DND-41 (cell line): ENCODE measurements around the gene SHISA3.

Source experiments
- ATAC-seq: fragments of 200-7000 bp; cut with Tn5 transposase; 3 replicates; pipeline ENCODE4 v1.9.1; 2021; ENCODE audit warnings: low read depth; ENCODE audit not compliant: insufficient read depth
- DNase-seq: peaks from one replicate; pipeline ENCODE4 v3.0.0-alpha.2; 2020
- H2AFZ ChIP-seq: 2 replicates; pipeline ENCODE4 v1.6.0; 2012; ENCODE audit warnings: low read depth, low read length
- H3K27ac ChIP-seq: 2 replicates; pipeline ENCODE4 v1.5.1; 2012; ENCODE audit warnings: low read length, inconsistent platforms
- H3K27me3 ChIP-seq: fragments of 200-600 bp; sonication (generic); 2 replicates; pipeline ENCODE4 v1.6.0; 2012; ENCODE audit warnings: low read length, mild to moderate bottlenecking, inconsistent platforms; ENCODE audit not compliant: insufficient read depth, poor library complexity
- H3K36me3 ChIP-seq: 2 replicates; pipeline ENCODE4 v1.5.1; 2012; ENCODE audit warnings: low read length, inconsistent platforms; ENCODE audit not compliant: insufficient read depth
- H3K4me1 ChIP-seq: 2 replicates; pipeline ENCODE4 v1.5.1; 2012; ENCODE audit warnings: mild to moderate bottlenecking, low read length; ENCODE audit not compliant: insufficient read depth
- H3K4me2 ChIP-seq: 2 replicates; pipeline ENCODE4 v1.6.0; 2012; ENCODE audit warnings: mild to moderate bottlenecking, moderate library complexity, low read length, inconsistent platforms; ENCODE audit not compliant: insufficient read depth
- H3K4me3 ChIP-seq, 2 experiments: fragments of 200-600 bp in 1 of 2; shearing (Covaris generic) in 1 of 2; 2 replicates each; pipeline ENCODE4 v1.5.1; 2012 to 2016; ENCODE audit warnings: inconsistent platforms in 2 of 2, low read length in 2 of 2, mild to moderate bottlenecking in 2 of 2, low read depth in 1 of 2, moderate library complexity in 1 of 2
- H3K79me2 ChIP-seq: 2 replicates; pipeline ENCODE4 v1.6.0; 2012; ENCODE audit warnings: low read length, inconsistent platforms; ENCODE audit not compliant: insufficient read depth
- H3K9ac ChIP-seq: 2 replicates; pipeline ENCODE4 v1.6.0; 2012; ENCODE audit warnings: low read depth, mild to moderate bottlenecking, inconsistent platforms, low read length, moderate library complexity
- H3K9me3 ChIP-seq: 2 replicates; pipeline ENCODE4 v1.5.1; 2012; ENCODE audit warnings: low read length, moderate library complexity, mild to moderate bottlenecking, inconsistent platforms; ENCODE audit not compliant: insufficient read depth, severe bottlenecking
- H4K20me1 ChIP-seq: 2 replicates; pipeline ENCODE4 v1.6.0; 2012; ENCODE audit warnings: low read length; ENCODE audit not compliant: insufficient read depth
- CTCF ChIP-seq: IDR thresholded peaks from 2 replicates; pipeline ENCODE4 v1.5.1; 2012; ENCODE audit warnings: borderline replicate concordance, low read length, moderate library complexity, mild to moderate bottlenecking; ENCODE audit not compliant: poor library complexity, severe bottlenecking; ENCODE audit errors: extremely low read depth
- EZH2 ChIP-seq: IDR thresholded peaks from 3 replicates; pipeline ENCODE4 v1.6.1; 2012; ENCODE audit warnings: borderline replicate concordance, low read depth, mild to moderate bottlenecking, moderate library complexity, low read length, inconsistent platforms; ENCODE audit not compliant: severe bottlenecking

The SHISA3 gene

DNA sequence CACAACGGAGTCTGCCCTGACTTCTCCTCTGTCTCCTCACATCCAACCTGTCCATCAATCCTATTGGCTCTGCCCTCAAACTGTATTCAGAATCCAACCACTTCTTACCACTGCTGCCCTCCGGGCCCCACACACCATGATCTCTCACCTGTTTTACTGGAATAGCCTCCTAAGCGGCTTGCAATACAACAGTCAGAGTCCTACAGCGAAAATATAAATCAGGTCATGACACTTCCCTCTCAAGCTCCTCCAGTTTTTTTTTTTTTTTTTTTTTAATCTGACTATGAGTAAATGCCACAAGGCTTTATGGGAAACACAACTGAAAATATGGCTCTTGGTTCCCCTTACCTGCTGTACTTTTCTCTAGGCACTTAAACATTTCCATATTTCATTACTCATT, 42.8 kb downstream of the SHISA3 start:
- Histone ChIP-seq H3K36me3 (no peaks in the 10 kb centered on the region), H3K4me3 (no peak overlapping the region), H3K9me3 (no peaks in the 10 kb centered on the region), H2AFZ (no peak overlapping the region), H3K4me1 (no peaks in the 10 kb centered on the region), H3K27me3 (no peaks in the 10 kb centered on the region), H3K9ac (no peak overlapping the region), H3K27ac (no peak overlapping the region), H4K20me1 (no peaks in the 10 kb centered on the region), H3K79me2 (no peaks in the 10 kb centered on the region), H3K4me2 (no peak overlapping the region)
- no peak for ATAC-seq
- no peak for DNase-seq
- no peak for TF ChIP-seq CTCF
- TF ChIP-seq EZH2 = no peak

GRCh38 chr4:42442601-42443000, 45.3 kb downstream of the SHISA3 start:
- no peaks in the 10 kb centered on the region for H3K4me1 ChIP-seq
- ATAC-seq = no peak
- no peak overlapping the region for H3K27ac ChIP-seq
- no peak for DNase-seq
- no peaks in the 10 kb centered on the region for H3K36me3 ChIP-seq
- H3K79me2 ChIP-seq = no peaks in the 10 kb centered on the region
- no peak overlapping the region for H3K4me3 ChIP-seq
- no peaks in the 10 kb centered on the region for H3K27me3 ChIP-seq
- no peak overlapping the region for H2AFZ ChIP-seq
- TF ChIP-seq EZH2 (no peak), CTCF (no peak)
- no peak overlapping the region for H3K9ac ChIP-seq
- H3K4me2 ChIP-seq = no peak overlapping the region
- no peaks in the 10 kb centered on the region for H3K9me3 ChIP-seq
- H4K20me1 ChIP-seq = no peaks in the 10 kb centered on the region

- Histone ChIP-seq H3K79me2 (no peaks in the 10 kb centered on the region), H4K20me1 (no peaks in the 10 kb centered on the region), H2AFZ (no peak overlapping the region), H3K9ac (no peak overlapping the region), H3K27me3 (no peaks in the 10 kb centered on the region), H3K4me1 (no peaks in the 10 kb centered on the region), H3K9me3 (no peaks in the 10 kb centered on the region), H3K36me3 (no peaks in the 10 kb centered on the region), H3K27ac (no peak overlapping the region), H3K4me3 (no peak overlapping the region), H3K4me2 (no peak overlapping the region)
- TF ChIP-seq EZH2 (no peak), CTCF (no peak)
- no peak for DNase-seq
- ATAC-seq = no peak
Measured at GRCh38 chr4:42445038-42445437, 47.8 kb downstream of the SHISA3 start.

DNA sequence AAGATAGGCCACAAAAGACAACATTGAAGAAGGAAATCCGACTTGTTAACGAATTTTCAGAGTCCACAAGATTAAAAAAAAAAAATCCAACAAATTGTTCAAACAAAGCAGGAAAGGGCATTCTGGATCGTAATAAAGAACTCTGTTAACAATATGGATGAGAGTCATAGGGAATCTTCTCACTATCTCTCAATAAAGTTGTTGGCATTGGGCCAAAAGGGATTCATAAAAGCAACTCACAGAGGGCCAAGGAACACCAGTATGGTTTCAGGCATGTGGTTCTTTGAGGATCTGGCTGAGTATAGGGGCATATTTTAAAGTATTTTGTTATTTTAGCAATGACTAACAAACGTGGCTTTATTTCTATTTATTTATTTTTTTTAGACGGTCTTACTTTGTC, 49.5 kb downstream of the SHISA3 start:
- H3K9ac ChIP-seq = no peak overlapping the region
- H3K4me3 ChIP-seq = no peak overlapping the region
- H3K79me2 ChIP-seq = no peaks in the 10 kb centered on the region
- ATAC-seq (no peak), DNase-seq (no peak)
- no peaks in the 10 kb centered on the region for H3K9me3 ChIP-seq
- H4K20me1 ChIP-seq = no peaks in the 10 kb centered on the region
- no peak overlapping the region for H3K4me2 ChIP-seq
- H3K27ac ChIP-seq = no peak overlapping the region
- H3K27me3 ChIP-seq = no peaks in the 10 kb centered on the region
- H3K4me1 ChIP-seq = no peaks in the 10 kb centered on the region
- H2AFZ ChIP-seq = no peak overlapping the region
- H3K36me3 ChIP-seq = no peaks in the 10 kb centered on the region; the same call in 1 of the 2 replicates
- TF ChIP-seq EZH2 = no peak
- no peak for TF ChIP-seq CTCF
